Measurements from ENCODE around the gene NOTO. TPM values are rescaled to one million over a fixed set of nuclear protein-coding genes. Genes with fewer than 3 reads are reported as not detected.
"Not testable (repeated sequence)": the region's sequence is repeated elsewhere in the genome, so short reads cannot be mapped to it uniquely, and the experiment has no call there.

NOTO gene, protein sequence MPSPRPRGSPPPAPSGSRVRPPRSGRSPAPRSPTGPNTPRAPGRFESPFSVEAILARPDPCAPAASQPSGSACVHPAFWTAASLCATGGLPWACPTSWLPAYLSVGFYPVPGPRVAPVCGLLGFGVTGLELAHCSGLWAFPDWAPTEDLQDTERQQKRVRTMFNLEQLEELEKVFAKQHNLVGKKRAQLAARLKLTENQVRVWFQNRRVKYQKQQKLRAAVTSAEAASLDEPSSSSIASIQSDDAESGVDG
- under 1 TPM in 1 of 10 donors, not detected in 9; 0.04 TPM for polyA plus RNA-seq (ENCODE audit: insufficient read length in 10 of 10)
- long read RNA-seq, donor 1, result 0 reads
- long read RNA-seq, donor 2, result 0 reads
- long read RNA-seq, donor 3, result 0 reads
- long read RNA-seq, donor 4, result 0 reads
- long read RNA-seq, donor 5, result 0 reads
- long read RNA-seq, donor 6, result 0 reads
- long read RNA-seq, donor 7, result 0 reads
- long read RNA-seq, donor 8, result 0 reads
- long read RNA-seq, donor 9, result 0 reads

DNA sequence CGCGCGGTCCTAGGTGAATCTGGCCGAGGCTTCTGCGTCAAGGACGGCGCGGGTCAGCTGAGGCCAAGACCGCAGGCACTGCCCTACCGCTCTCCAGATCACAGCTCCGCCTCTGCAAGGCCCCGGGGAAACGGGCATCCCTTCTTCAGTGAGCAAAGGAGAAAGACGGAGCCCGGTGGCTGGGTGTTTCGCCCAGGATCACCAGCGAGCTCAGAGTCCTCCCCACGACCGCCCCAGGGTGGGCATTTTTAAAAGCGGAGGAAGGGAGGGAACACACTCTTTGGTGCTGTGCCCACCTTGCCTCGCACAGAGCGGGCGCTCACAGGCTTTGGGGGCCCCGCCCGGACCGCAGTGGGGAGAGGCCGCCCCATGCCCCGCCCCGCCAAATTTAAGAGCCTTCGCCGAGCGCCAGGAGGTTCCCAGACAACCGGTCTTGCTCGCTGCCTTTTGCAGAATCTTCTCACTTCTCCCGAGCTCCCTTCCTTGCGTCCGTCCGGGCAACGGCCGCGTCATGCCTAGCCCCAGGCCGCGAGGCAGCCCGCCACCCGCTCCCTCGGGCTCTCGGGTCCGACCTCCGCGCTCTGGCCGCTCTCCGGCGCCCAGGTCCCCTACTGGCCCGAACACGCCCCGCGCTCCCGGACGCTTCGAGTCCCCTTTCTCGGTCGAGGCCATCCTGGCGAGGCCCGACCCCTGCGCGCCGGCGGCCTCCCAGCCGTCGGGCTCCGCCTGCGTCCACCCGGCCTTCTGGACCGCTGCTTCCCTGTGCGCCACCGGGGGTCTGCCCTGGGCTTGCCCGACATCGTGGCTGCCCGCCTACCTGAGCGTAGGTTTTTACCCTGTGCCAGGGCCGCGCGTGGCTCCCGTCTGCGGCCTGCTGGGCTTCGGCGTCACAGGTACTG, at the start of gene NOTO:
TSS of gene NOTO (plus strand) at position 419 of the 899 bp plus-strand sequence. CDS start at position 512, 93 bp downstream.
- peak in 1 of 3 donors; percentile 28 for DNase-seq

GRCh38 chr2:73156539-73157124, 45.7 kb upstream of the NOTO start:
- DNase-seq, result peak in 2 of 3 donors; percentile 49 to 74

DNA sequence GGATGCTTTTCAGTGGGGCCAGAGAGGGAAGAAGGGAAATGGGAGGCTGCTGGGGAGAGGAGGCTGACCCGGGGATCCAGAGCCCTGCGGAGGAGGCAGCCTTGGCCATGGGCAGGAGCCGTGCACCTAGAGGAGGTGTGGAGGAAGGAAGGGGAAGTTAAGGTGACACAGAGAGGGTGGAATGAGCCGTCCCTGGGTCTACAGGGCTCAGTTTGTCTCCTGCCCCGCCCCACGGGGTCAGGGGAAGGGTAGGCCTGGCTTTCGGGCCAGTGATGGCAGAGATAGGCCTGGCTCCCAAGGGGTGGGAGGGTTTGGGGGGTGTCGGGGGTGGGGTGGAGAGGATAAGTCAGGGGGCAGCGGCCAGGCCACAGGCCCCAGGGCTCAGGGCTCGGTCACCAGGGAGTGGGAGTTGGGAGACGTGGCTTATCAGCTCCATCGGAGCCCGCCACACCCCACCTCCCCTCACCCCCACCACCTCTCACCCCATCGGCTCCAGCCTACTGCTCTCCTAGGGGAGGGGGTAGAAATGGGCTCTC, 39.5 kb upstream of the NOTO start:
- DNase-seq, result no peak

GRCh38 chr2:73163483-73164367, 38.6 kb upstream of the NOTO start:
- DNase-seq, result peak; percentile 44 to 76 (median 66)

- not testable (repeated sequence) for DNase-seq
Observed at GRCh38 chr2:73165978-73166377, 36.4 kb upstream of the NOTO start.

DNA sequence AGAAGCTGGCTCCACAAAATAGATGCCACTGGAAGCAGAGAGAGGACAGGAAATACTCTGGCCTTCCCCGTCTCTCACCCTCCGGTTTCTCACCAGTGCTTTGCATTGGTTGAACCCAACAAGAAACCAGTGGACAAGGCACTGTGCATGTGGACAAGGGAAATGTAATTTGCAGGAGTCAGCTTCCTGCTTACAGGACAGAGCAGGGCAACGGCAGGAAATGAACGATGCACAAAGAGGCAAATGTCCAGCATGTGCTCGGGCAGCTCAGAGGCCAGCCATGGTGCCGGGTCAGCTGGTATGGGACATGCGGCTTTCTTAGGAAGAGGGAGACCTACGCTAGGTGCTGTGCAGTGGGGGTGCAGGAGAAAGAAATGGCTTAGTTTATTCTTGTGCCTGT, 35.6 kb upstream of the NOTO start:
- not testable (repeated sequence) for DNase-seq

GRCh38 chr2:73168348-73168747, 34.0 kb upstream of the NOTO start:
- DNase-seq, result not testable (repeated sequence)

GRCh38 chr2:73170341-73170740, 32.0 kb upstream of the NOTO start:
- not testable (repeated sequence) for DNase-seq

GRCh38 chr2:73172963-73173362, 29.4 kb upstream of the NOTO start:
- DNase-seq, result no peak

- no peak for DNase-seq
Observed at GRCh38 chr2:73173781-73174180, 28.6 kb upstream of the NOTO start.

GRCh38 chr2:73174244-73174643, 28.1 kb upstream of the NOTO start:
- no peak for DNase-seq

GRCh38 chr2:73174941-73175662, 27.3 kb upstream of the NOTO start:
- DNase-seq, result peak in 1 of 3 donors; percentile 22

DNA sequence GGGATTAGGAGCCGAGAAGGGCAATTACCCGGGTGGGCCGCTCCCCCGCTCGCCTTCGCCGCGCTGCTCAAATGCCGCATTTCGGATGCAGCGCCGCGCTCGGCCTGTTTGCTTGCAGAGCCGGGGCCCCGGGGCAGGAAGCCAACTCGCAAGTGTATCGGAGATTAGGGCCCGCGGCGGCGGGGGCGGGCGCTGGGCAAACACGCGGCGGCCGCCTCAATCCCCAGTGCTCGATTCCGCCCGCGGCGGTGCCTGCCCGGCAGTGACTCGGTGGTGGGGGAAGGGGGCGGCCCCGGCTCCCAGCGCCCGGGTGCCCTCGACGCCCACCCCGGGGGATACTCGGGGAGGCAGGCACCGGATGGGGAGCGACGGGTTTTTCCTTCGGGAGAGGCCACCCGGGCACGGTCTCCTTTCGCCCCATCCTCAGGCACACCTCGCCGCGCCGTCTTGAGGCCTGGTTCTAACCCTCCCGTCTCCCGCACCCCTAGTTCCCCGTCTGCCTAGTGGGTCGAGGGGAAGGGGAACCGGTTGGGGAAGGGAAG, 26.6 kb upstream of the NOTO start:
- DNase-seq, result peak; percentile 43 to 78 (median 69)

DNA sequence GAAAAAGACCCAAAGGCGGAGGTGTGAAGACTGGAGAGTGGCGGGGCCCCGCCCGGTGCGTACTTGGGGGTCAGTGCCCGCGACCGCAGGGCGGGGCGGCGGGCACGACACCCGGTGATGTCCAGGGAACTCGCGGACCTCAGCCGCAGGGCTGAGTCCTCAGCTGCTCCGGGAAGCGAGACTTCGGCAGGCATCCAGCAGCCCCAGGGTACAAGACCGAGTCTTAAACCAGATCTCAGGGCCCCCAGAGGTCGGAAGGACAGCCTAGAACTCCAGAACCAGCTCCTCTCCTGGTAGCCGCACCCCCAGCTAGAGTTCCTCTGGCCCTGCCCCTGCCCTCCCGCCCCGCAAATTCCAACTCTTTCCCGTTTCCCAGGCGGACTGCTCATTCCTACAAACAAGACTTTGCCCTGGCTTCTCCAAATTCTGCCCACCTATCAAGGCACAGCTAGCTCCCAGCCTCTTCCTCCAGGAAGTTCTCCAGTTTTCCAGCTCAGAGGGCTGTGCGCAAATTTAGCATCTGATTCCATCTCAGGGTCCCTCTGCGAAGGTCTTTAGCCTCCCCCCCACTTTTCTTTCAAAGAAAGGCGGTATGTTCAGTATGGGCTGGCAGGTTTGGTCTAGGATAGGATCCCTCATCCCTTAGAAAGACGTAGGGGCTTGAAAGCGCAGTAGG, 26.0 kb upstream of the NOTO start:
- DNase-seq, result peak in 2 of 3 donors; percentile 11 to 39

GRCh38 chr2:73176881-73177644, 25.3 kb upstream of the NOTO start:
- DNase-seq, result peak; percentile 78 to 96 (median 91)

GRCh38 chr2:73177645-73178255, 24.6 kb upstream of the NOTO start:
- DNase-seq, result no peak

- DNase-seq, result no peak
Observed at GRCh38 chr2:73185965-73186364, 16.4 kb upstream of the NOTO start.

GRCh38 chr2:73187549-73187948, 14.8 kb upstream of the NOTO start:
- no peak for DNase-seq

Measured in muscle of back (tissue), 13 donors.